HFF-Myc (cell line): ENCODE data around the gene EDNRA.

Experiments used
- DNase-seq: peaks from one replicate; pipeline ENCODE4 v3.0.0-alpha.2; 2011; ENCODE audit warnings: low read depth; ENCODE audit errors: extremely low read depth
- H3K4me3 ChIP-seq: replicated peaks from 2 replicates; pipeline ENCODE4 v1.5.1; 2011; ENCODE audit warnings: low read depth, mild to moderate bottlenecking, control low read depth, low read length
- CTCF ChIP-seq: IDR thresholded peaks from 2 replicates; pipeline ENCODE4 v1.5.1; 2012; ENCODE audit warnings: mild to moderate bottlenecking, low read depth, low read length, control low read depth; ENCODE audit errors: missing control alignments

EDNRA gene

DNA sequence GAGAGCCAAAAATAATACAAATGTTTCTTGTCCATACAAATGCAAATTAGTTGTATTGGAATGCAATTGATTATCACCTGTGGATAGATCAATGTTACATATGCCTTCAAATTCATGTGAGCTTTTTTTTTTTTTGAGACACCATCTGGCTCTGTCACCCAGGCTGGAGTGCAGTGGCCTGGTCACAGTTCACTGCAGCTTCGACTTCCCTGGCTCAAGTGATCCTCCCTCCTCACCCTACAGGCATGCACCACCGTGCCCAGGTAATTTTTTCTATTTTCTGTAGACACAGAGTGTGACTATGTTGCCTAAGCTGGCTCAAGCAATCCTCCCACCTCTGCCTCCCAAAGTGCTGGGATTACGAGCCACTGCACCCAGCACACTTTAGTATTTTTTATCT lies 97.7 kb downstream of the EDNRA start:
- DNase-seq, result no peak
- no peak overlapping the region for H3K4me3 ChIP-seq
- TF ChIP-seq CTCF, result no peak

DNA sequence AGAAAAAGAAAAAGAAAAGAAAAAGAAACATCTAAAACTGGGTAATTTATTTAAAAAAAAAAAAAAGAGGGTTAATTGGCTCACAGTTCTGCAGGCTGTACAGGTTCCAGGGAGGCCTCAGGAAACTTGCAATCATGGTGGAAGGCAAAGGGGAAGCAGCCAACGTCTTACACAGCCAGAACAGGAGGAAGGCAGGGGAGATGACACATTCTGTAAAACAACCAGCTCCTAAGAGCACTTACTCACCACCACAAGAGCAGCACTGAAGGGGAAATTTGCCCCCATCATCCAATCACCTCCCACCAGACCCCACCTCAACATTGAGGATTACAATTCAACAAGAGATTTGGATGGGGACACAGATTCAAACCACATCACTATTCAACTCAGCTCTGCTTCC lies 99.5 kb downstream of the EDNRA start:
- H3K4me3 ChIP-seq, result no peak overlapping the region
- DNase-seq, result no peak
- TF ChIP-seq CTCF, result no peak

- no peak overlapping the region for H3K4me3 ChIP-seq
- DNase-seq, result no peak
- no peak for TF ChIP-seq CTCF
Observed at GRCh38 chr4:147581606-147582350, 100.9 kb downstream of the EDNRA start.

GRCh38 chr4:147582386-147583060 lies 101.6 kb downstream of the EDNRA start:
- TF ChIP-seq CTCF, result no peak

GRCh38 chr4:147583876-147584275 lies 103.0 kb downstream of the EDNRA start:
- DNase-seq, result no peak
- no peak overlapping the region for H3K4me3 ChIP-seq
- no peak for TF ChIP-seq CTCF

More at GRCh38 chr4:147582386-147583060, 101.6 kb downstream of the EDNRA start:
- no peak overlapping the region for H3K4me3 ChIP-seq
- DNase-seq, result no peak

- no peak overlapping the region for H3K4me3 ChIP-seq
- DNase-seq, result no peak
- no peak for TF ChIP-seq CTCF
Observed at GRCh38 chr4:147586032-147586431, 105.1 kb downstream of the EDNRA start.

DNA sequence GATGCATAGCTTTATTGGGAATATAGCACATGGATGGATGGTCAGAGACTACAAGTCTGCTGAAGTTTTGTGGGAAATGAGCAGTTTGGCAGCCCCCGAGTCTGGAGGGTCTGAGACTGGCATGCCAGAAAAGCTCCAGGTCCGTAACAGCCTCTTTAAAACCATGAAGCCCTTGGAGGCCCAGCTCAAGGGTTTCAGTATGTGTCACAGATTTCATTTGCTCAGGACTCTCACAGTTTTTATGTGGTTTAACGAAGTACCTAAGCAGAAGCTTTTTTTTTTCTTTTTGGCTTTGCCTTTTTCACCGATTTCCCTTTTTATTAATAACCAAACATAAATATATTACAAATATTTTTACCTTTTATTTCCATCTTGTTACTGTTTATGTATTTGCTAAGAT lies 105.7 kb downstream of the EDNRA start:
- DNase-seq, result no peak
- TF ChIP-seq CTCF, result no peak
- no peak overlapping the region for H3K4me3 ChIP-seq
